Activated T-cell treated with anti-CD3 and anti-CD28 coated beads for 4 hours (primary cell): ENCODE results near the gene ANKRD12.

Experiments used
- DNase-seq: peaks from one replicate; pipeline ENCODE4 v3.0.0-alpha.2; 2020

Gene ANKRD12

GRCh38 chr18:9188359-9189231, 52.0 kb downstream of the ANKRD12 start:
- DNase-seq = no peak

DNA sequence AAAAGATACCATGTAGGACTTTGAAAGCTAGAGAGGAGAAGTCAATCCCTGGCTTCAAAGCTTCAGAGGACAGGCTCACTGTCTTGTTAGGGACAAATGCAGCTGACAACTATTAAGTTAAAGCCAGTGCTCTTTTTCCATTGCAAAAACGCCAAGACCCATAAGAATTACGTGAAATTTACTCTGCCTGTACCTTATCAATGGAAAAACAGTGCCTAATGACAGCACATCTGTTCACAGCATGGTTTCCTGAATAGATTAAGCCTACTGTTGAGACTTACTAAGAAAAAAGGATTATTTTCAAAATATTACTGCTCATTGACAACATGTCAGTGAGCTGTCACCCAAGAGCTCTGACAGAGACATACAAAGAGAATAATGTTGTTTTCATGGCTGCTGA, 52.9 kb downstream of the ANKRD12 start:
- no peak for DNase-seq

DNA sequence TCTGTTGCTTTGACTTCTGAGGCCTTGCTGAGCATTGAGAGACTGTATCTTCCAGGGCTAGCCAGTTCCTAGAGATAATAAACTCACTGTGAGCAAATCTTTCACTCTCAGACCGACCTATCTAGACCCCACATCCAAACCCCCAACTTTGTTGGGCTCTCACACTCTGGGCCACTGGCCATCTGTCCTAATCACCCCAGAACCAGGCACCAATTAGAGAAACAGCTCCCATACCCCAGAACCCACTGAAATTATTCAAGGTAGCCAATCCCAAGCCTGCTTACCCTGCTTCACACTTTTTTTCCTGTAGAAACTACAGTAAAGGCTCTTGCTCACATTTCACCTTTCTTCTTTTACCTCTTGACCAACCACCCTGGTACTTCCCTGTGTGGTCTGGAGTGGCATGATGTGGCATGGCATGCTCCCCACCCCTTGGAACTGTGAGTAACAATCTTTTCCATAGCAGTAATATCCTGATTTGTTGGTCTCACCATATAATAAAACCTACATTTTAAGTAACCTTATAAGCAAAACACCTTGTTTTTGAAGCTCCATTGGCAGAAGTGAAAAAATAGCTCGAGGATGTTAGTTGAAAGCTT, 55.2 kb downstream of the ANKRD12 start:
- no peak for DNase-seq

GRCh38 chr18:9193031-9193430, 56.5 kb downstream of the ANKRD12 start:
- no peak for DNase-seq

- no peak for DNase-seq
Measured at GRCh38 chr18:9196568-9196967, 60.0 kb downstream of the ANKRD12 start.

GRCh38 chr18:9199681-9200080, 63.1 kb downstream of the ANKRD12 start:
- DNase-seq = no peak

DNA sequence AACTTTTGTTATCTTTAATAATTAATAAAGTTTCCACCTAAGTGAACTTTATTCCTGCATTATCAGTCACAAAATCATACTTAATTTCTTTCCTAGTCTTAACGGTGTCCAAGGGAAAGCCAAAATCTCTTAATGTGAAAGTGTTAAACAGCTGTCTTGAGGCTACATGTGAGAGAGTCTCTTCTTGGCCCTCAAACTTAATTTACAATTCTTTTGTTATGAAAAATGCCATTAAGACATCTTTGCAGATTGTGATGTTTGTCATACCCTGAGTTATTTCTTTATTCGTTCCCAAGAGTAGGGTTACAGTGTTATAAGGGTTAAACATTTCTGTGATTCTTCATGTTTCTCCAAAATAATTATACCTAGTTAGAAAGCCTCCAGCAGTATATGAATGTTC, 64.6 kb downstream of the ANKRD12 start:
- no peak for DNase-seq

- DNase-seq = no peak
Measured at GRCh38 chr18:9204659-9205058, 68.1 kb downstream of the ANKRD12 start.

- DNase-seq = no peak
Measured at GRCh38 chr18:9206421-9206820, 69.8 kb downstream of the ANKRD12 start.

- no peak for DNase-seq
Measured at GRCh38 chr18:9209279-9209678, 72.7 kb downstream of the ANKRD12 start.

DNA sequence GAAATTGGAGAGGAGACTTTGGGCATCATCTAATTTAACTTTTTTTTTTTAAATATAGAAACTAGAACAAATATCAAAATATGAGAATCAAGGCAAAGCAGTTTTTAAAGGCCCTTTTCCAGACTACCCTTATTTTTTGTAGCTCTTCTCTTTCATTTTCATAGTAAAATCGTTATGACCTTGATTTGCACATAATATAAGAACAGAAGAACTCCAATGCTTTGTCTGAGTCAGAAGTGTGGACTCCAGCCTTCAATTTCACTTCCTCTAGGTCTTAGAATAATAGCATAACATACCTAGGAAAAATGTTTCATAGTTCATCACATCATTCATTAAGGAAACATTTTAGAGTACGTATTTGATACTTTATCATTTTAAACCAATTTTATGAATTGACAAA, 74.4 kb downstream of the ANKRD12 start:
- DNase-seq = no peak

DNA sequence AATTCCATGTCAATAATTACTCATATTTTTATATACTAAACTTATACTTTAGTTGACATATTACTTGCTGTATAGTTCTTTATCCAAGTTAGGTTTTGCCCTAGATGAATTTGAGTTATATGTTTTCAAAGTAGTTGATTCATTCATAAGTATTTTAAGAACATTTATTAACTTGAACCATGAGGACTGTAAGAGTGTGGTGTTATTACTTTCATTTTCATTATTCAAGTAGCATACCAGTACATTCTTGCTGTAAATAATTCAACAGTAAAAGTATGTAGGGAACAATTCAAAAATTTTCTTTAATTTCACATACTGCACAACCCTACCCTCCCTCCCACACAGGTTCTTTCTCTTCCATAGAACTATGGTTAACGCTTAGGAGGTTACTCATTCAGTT, 75.4 kb downstream of the ANKRD12 start:
- no peak for DNase-seq

- DNase-seq = no peak
Measured at GRCh38 chr18:9215221-9215933, 78.8 kb downstream of the ANKRD12 start.

- DNase-seq = no peak
Measured at GRCh38 chr18:9216459-9216858, 79.9 kb downstream of the ANKRD12 start.

- no peak for DNase-seq
Measured at GRCh38 chr18:9217743-9218451, 81.3 kb downstream of the ANKRD12 start.

DNA sequence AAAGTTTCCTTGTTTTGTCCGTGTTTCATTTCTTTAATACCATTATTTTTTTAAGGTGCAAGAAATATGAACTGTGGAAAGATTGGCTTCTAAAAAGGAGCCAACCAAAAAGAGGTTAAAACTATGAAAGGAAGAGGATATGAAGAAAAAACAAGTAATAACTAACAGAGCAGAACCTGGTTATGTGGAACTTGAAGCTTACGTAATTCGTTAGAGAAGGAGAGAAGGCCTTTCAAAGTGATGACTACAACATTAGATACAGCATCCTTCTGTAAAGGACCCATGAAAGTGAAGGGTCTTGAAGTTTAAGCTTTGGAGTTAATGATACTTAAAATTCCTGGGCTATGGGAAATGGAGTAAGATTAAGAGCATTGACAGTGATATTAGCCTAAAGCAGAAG, 84.5 kb downstream of the ANKRD12 start:
- DNase-seq = no peak

DNA sequence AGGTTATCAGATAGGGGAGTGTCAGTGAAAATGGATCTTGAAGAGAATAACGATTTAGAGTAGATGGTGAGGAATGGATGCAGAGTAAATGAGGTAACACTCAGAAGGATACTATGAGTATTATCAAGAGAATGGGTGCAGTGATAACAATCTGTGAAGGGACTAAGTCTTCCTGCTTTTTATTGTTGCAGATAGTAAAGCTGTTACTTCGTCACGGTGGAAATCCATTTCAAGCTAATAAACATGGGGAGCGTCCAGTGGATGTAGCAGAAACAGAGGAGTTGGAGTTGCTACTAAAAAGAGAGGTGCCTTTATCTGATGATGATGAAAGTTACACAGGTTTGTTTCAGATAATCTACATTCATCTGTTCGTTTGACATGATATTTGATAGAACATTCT, 85.1 kb downstream of the ANKRD12 start:
- no peak for DNase-seq

DNA sequence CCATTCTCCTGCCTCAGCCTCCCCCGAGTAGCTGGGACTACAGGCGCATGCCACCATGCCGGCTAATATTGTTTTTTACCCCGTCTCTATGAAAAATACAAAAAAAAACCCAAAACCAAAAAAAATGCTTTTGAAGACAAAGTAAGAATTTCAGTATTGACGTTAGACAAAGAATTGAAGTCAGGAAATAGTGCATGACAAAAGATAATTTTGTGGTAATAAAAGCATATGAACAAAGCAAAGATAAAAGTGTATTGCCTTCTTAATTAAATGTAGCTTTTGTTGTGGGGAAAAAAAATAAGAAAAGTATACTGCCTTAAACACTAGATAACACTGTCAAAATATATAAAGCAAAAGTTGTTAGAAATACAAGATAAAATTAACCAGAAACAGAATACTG, 86.8 kb downstream of the ANKRD12 start:
- no peak for DNase-seq

DNA sequence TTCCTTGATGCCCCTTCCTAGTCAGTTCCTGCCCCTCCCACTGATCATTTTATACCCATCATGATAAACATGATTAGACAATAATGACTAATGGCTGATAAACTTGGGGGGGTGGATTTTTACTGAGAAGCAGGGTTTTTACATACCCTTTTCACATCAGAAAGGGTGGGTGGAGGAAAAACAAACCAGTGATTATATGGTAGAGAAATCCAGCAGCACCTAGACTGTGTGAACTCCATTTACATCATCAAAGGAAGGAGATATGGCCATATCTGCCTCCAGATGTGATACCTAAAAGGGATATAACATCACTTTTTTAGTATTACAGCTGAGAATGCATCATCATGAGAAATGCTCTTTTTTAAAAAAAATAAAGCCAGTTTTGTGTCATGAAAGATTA, 89.9 kb downstream of the ANKRD12 start:
- no peak for DNase-seq

- DNase-seq = no peak
Measured at GRCh38 chr18:9231852-9232486, 95.4 kb downstream of the ANKRD12 start.

- no peak for DNase-seq
Measured at GRCh38 chr18:9232977-9233376, 96.4 kb downstream of the ANKRD12 start.

DNA sequence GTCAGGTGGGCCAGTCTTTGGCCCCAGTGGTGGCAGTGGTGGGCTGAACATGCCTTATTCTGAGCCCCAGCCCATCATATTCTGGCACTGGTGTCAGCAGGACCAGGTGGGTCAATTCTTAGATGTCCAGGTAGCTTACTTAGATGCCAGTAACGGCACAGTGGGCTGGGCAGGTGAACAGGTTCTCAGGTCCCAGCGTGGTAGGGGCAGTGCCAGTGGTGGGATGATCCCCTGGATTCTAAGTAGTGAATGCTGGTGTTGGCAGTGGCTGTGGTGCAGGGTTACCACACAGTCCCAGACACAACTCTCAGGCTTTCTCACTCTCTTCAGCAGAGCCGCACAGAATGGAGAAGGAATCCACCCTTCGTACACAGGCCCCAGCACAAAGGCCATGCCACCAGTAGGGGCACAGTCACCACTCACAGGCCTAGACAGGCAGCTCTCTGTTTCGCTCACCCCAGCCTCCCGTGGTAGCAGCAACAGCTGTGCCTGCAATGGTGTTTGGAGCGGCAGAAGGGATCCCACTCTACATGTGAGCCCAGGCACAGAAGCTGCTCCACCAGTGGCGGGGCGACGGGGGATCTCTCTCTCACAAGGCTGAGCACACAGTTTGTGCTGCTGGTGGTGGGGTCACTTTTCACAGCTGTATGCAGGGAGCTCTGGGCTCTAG, 97.3 kb downstream of the ANKRD12 start:
- no peak for DNase-seq
